Measurements from ENCODE around the gene IGSF9. TPM values are rescaled to one million over a fixed set of nuclear protein-coding genes. Genes with fewer than 3 reads are reported as not detected.

The IGSF9 gene
- total and polyA plus RNA-seq, 4 donors: 0.50 to 4.9 (median 2.7) TPM

DNA sequence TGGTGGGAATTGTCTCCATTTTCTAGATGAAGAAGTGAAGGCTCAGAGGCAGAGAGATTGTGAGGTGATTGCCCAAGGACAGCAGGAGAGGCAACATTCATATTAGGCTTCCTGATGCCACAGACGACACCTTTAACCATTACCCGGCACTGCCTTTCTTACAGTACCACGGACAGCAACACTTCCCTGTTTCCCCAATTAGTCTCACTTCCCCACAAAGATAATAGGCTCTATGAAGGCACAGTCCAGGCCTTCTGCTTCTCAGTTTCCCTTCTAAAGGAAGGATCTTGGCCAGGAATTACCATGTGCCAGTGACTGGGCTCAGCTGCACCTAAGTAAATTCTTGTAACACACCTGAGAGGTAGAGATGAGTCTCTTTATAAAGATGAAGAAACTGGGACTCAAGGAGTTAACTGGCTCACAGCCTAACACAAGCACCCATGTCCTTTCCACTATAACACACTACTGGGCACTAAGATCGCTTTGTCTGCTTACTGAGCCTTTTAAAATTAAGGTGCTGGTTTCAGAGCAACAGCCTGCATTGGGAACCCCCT, 9.6 kb downstream of the IGSF9 start:
- no peaks in the 10 kb centered on the region for H3K9me3 ChIP-seq (ENCODE audit: control insufficient read depth, insufficient read depth, low read length)
- peaks cover 21% of the 10 kb centered on the region for H3K4me1 ChIP-seq (ENCODE audit: control insufficient read depth, insufficient read depth, low read length)
- DNase-seq (ENCODE audit: low read depth in 4 of 6, low spot score in 6 of 6): no peak
- peaks cover 17% of the 10 kb centered on the region for H3K36me3 ChIP-seq (ENCODE audit: control insufficient read depth, insufficient read depth, low read length)
- no peaks in the 10 kb centered on the region for H3K27me3 ChIP-seq (ENCODE audit: control insufficient read depth, insufficient read depth, low read length)
- H3K27ac ChIP-seq (ENCODE audit: low read depth, low read length): no peak overlapping the region
- WGBS (ENCODE audit: insufficient coverage): 75% methylated on average over 4 of the region's 4 CpGs
- no peak overlapping the region for H3K4me3 ChIP-seq (ENCODE audit: low read depth, low read length)

DNA sequence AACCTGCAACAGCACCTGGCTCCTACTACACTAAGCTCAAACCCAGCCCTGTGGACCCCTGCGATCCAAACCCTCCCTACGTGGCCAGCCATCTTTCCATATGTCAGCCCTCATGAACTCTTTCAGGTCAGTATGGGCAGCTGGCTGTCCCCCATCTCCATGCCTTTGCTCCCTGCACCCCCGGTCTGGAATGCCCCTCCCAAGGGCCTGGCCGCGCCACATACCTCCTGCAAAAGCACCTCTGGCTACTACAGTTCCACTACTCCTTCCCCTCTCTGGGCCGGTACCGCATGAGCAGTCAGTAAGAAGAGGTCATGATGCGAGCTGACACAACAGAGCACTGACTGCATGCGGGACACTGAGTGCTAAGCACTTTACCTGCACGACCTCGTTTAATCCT, 10.1 kb downstream of the IGSF9 start:
- Histone ChIP-seq H3K4me1 (ENCODE audit: control insufficient read depth, insufficient read depth, low read length) (peaks cover 21% of the 10 kb centered on the region), H3K36me3 (ENCODE audit: control insufficient read depth, insufficient read depth, low read length) (peaks cover 21% of the 10 kb centered on the region), H3K27me3 (ENCODE audit: control insufficient read depth, insufficient read depth, low read length) (no peaks in the 10 kb centered on the region), H3K9me3 (ENCODE audit: control insufficient read depth, insufficient read depth, low read length) (no peaks in the 10 kb centered on the region), H3K27ac (ENCODE audit: low read depth, low read length) (no peak overlapping the region), H3K4me3 (ENCODE audit: low read depth, low read length) (no peak overlapping the region)
- 90% methylated on average over 7 of the region's 11 CpGs for WGBS (ENCODE audit: insufficient coverage)
- DNase-seq (ENCODE audit: low read depth in 4 of 6, low spot score in 6 of 6): no peak

DNA sequence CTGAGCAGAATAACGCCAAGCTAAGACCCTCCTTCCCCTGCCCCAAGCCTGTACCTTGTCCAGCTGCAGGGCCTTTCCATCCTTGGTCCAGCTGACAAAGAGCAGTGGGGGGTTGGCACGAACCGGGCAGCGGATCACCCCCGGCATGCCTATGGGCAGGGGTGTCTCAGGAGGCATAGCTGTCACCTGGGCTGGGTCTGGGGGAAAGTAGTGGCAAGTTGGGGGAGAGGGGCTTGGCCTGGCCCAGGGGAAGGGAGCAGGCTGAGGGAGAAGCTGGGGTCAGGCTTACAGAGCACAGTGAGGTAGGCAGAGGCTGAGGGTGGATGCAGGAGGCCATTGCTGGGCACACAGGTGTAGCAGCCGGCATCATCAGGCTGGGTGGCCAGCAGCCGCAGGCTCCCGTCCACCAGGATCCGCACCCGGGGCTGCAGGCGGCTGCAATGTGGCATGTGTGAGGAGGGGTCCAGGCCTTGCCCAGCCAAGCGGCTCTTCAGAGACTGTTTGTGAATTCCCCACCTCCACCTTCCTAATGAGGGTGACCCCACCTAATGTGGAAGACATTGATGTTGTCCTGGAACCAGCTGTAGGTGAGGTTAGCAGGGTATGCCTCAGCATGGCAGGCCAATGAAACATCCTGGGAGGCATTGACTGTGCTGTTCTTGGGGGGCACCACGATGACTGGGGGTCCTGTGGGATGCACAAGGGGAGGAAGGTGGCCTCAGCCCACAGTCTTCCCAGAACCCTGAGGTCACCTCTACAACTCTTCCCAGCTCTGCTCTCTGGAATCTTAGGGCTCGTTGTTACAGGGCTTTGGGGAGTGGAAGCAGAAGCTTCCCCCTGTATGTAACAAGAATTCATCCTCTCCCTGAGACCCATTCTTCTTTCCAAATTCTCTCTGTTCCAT, 11.0 kb downstream of the IGSF9 start:
- H3K36me3 ChIP-seq (ENCODE audit: control insufficient read depth, insufficient read depth, low read length): peaks cover 31% of the 10 kb centered on the region
- 91% methylated on average over 7 of the region's 14 CpGs for WGBS (ENCODE audit: insufficient coverage)
- no peak for DNase-seq (ENCODE audit: low read depth in 4 of 6, low spot score in 6 of 6)
- H3K27me3 ChIP-seq (ENCODE audit: control insufficient read depth, insufficient read depth, low read length): no peaks in the 10 kb centered on the region
- no peak overlapping the region for H3K27ac ChIP-seq (ENCODE audit: low read depth, low read length)
- peaks cover 21% of the 10 kb centered on the region for H3K4me1 ChIP-seq (ENCODE audit: control insufficient read depth, insufficient read depth, low read length)
- no peak overlapping the region for H3K4me3 ChIP-seq (ENCODE audit: low read depth, low read length)
- no peaks in the 10 kb centered on the region for H3K9me3 ChIP-seq (ENCODE audit: control insufficient read depth, insufficient read depth, low read length)

DNA sequence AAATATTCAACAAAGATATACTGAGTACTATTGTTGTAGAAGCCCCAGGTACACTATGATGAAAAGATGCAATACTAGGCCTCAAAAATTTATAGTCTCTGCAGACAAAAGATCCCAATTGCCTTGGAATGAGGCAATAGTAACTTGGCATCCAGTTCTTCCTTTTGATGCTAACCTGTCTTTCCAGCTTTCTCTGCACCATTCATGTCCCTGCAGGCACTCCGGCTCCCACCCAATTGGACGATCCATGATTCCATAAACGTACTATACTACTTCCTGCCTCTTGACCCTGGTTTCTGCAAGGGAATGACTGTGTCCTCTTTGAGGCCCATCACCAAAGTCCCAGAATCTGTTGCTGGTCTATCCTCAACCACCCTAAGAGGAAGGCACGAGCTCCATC, 12.1 kb downstream of the IGSF9 start:
- Histone ChIP-seq H3K36me3 (ENCODE audit: control insufficient read depth, insufficient read depth, low read length) (peaks cover 41% of the 10 kb centered on the region), H3K9me3 (ENCODE audit: control insufficient read depth, insufficient read depth, low read length) (no peaks in the 10 kb centered on the region), H3K27ac (ENCODE audit: low read depth, low read length) (no peak overlapping the region), H3K27me3 (ENCODE audit: control insufficient read depth, insufficient read depth, low read length) (no peaks in the 10 kb centered on the region), H3K4me1 (ENCODE audit: control insufficient read depth, insufficient read depth, low read length) (peaks cover 21% of the 10 kb centered on the region), H3K4me3 (ENCODE audit: low read depth, low read length) (no peak overlapping the region)
- 86% methylated on average over 4 of the region's 4 CpGs for WGBS (ENCODE audit: insufficient coverage)
- DNase-seq (ENCODE audit: low read depth in 4 of 6, low spot score in 6 of 6): no peak

DNA sequence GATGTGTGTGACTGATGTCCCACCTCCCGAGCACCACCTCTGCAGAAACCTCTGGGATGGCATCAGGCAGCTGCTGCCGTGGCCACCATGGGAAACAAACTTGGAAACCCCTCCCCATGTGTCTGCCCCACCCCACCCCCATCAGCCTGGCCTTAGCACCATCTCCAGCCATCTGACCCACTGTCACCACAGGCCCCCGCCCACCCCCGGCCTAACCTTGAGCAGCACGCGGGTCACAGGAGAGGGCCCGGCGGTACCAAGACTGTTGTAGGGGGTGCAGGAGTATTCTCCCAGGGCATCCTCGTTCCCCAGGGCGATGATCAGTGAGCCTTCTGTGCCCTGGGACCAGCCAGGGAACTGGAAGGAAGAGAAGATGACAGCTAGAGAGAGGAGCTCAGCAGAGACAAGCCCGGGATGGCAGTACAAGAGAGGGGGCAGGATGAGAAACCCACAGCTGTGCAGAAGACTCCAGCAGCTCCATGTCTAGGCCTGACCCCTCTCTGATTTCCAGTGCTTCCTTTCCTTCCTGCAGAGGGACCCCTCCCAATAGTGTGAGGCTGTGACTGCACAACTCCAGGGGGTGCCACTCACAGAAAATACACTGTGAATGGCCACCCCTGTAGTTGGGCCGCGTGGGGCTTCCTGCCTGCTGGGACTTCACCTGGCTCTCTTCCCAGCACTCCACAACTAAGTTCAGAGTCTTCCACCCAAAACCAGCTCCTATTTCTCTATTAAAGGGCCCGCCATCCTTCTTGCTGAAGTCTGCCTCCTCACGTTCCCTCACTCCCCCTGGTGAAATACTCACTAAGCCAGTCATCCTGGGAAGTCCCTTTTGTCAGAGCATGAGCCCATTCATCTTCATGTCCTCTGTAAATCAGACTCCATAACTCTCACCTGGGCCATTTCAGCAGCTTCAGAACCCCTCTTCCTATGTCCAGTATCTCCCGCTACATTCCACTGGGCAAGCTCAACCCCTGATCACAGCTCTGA, 12.8 kb downstream of the IGSF9 start:
- Histone ChIP-seq H3K36me3 (ENCODE audit: control insufficient read depth, insufficient read depth, low read length) (peaks cover 47% of the 10 kb centered on the region), H3K27me3 (ENCODE audit: control insufficient read depth, insufficient read depth, low read length) (peaks cover under 1% of the 10 kb centered on the region), H3K9me3 (ENCODE audit: control insufficient read depth, insufficient read depth, low read length) (no peaks in the 10 kb centered on the region), H3K4me1 (ENCODE audit: control insufficient read depth, insufficient read depth, low read length) (peaks cover 19% of the 10 kb centered on the region), H3K27ac (ENCODE audit: low read depth, low read length) (no peak overlapping the region), H3K4me3 (ENCODE audit: low read depth, low read length) (no peak overlapping the region)
- 75% methylated on average over 14 of the region's 16 CpGs for WGBS (ENCODE audit: insufficient coverage)
- no peak for DNase-seq (ENCODE audit: low read depth in 4 of 6, low spot score in 6 of 6)

DNA sequence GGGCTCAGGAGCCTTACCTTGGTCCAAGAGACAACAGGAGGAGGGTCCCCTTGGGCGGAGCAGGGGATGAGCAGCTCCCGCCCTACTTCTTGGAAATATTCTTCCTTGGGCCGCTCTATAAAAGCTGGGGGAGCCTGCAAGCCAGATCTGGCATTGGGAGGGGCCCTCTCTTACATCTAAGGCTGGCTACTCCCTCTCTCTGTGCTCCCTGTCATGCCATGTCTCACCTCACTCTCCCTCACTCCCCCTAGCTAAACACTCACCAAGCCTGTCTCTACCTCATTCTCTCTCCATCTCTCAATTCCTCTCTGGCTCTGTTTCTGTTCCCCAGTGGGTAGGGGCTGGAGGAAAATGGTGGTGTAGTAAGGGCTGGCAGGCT, 13.6 kb downstream of the IGSF9 start:
- WGBS (ENCODE audit: insufficient coverage): 100% methylated on average over 3 of the region's 3 CpGs
- peaks cover 54% of the 10 kb centered on the region for H3K36me3 ChIP-seq (ENCODE audit: control insufficient read depth, insufficient read depth, low read length)
- H3K4me3 ChIP-seq (ENCODE audit: low read depth, low read length): no peak overlapping the region
- H3K27ac ChIP-seq (ENCODE audit: low read depth, low read length): no peak overlapping the region
- peaks cover 11% of the 10 kb centered on the region for H3K4me1 ChIP-seq (ENCODE audit: control insufficient read depth, insufficient read depth, low read length)
- peaks cover 5% of the 10 kb centered on the region for H3K27me3 ChIP-seq (ENCODE audit: control insufficient read depth, insufficient read depth, low read length)
- H3K9me3 ChIP-seq (ENCODE audit: control insufficient read depth, insufficient read depth, low read length): no peaks in the 10 kb centered on the region
- no peak for DNase-seq (ENCODE audit: low read depth in 4 of 6, low spot score in 6 of 6)

DNA sequence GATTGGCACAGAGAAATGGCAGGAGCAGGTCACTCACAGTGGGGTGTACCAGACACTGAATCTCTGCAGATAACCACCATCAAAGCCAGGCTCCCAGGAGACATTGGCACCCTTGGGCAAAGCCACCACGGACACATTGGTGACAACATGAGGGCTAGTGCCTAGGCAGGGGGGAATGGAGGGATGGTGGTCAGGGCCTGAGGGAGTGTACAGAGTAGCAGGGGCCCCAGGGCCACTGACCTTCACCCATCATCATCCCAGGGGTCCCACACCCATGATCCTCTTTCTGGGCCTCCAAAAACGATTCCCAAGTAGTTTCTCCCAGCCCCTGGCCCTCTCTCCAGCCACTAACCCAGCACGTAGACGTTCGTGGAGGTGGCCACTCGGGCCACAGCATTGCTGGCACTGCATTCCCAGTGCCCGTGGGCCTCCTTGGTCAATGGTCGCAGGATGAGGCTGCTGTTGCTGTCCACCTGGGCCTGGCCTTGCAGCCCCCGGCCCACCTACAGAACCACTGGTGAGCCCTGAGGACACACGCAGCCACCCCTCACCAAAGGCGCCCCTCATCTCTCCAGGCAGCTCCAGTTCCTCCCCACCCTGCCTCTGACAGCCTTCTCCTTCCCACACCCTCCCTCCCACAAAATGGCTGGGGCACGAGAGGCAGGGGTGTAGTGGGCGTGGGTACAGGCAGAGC, 14.2 kb downstream of the IGSF9 start:
- Histone ChIP-seq H3K27me3 (ENCODE audit: control insufficient read depth, insufficient read depth, low read length) (peaks cover 7% of the 10 kb centered on the region), H3K4me1 (ENCODE audit: control insufficient read depth, insufficient read depth, low read length) (peaks cover 6% of the 10 kb centered on the region), H3K36me3 (ENCODE audit: control insufficient read depth, insufficient read depth, low read length) (peaks cover 54% of the 10 kb centered on the region), H3K4me3 (ENCODE audit: low read depth, low read length) (no peak overlapping the region), H3K27ac (ENCODE audit: low read depth, low read length) (no peak overlapping the region), H3K9me3 (ENCODE audit: control insufficient read depth, insufficient read depth, low read length) (no peaks in the 10 kb centered on the region)
- 92% methylated on average over 12 of the region's 13 CpGs for WGBS (ENCODE audit: insufficient coverage)
- no peak for DNase-seq (ENCODE audit: low read depth in 4 of 6, low spot score in 6 of 6)

DNA sequence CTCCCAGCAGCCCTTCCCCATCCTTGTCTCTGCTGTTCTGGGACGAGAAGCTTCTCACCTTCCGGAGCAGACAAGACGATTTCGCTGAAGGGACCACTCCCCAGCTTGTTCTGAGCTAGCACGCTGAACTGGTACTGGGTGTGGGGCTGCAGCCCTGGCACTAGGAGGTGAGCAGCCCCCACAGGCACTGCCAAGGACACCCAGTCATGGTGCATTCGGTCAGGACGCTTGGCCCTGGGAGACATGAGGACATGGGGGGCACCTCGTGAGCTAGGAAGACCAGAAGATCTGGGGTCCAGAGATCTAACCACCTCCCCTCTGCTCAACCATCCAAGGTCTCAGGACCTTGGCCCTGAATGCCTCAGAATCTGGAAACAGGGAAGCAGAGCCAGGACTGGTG, 14.8 kb downstream of the IGSF9 start:
- 94% methylated on average over 7 of the region's 8 CpGs for WGBS (ENCODE audit: insufficient coverage)
- H3K4me1 ChIP-seq (ENCODE audit: control insufficient read depth, insufficient read depth, low read length): peaks cover 10% of the 10 kb centered on the region
- peaks cover 54% of the 10 kb centered on the region for H3K36me3 ChIP-seq (ENCODE audit: control insufficient read depth, insufficient read depth, low read length)
- no peaks in the 10 kb centered on the region for H3K9me3 ChIP-seq (ENCODE audit: control insufficient read depth, insufficient read depth, low read length)
- H3K27ac ChIP-seq (ENCODE audit: low read depth, low read length): no peak overlapping the region
- H3K27me3 ChIP-seq (ENCODE audit: control insufficient read depth, insufficient read depth, low read length): peaks cover 13% of the 10 kb centered on the region
- DNase-seq (ENCODE audit: low read depth in 4 of 6, low spot score in 6 of 6): no peak
- no peak overlapping the region for H3K4me3 ChIP-seq (ENCODE audit: low read depth, low read length)

DNA sequence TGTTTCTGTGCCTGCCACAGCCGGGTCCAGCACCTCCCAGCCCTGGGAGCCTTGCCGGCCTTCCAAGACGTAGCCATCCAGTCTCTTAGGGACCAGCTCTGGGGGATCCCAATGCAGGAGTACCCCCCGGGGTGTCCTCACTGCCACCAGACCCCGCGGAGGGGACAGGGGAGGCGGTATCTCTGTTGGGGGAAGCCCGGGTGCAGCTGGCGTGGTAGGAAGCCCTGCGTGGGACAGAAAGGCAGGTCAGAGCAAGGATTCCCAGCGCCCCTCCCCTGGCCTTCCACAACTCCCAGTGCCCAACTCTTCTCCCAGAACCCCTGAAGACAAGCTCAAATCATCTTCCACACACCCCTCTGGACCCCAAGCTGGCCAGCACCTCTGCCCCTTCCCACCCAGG, 15.2 kb downstream of the IGSF9 start:
- no peak overlapping the region for H3K4me3 ChIP-seq (ENCODE audit: low read depth, low read length)
- peaks cover 51% of the 10 kb centered on the region for H3K36me3 ChIP-seq (ENCODE audit: control insufficient read depth, insufficient read depth, low read length)
- H3K27me3 ChIP-seq (ENCODE audit: control insufficient read depth, insufficient read depth, low read length): peaks cover 17% of the 10 kb centered on the region
- H3K9me3 ChIP-seq (ENCODE audit: control insufficient read depth, insufficient read depth, low read length): no peaks in the 10 kb centered on the region
- 94% methylated on average over 11 of the region's 11 CpGs for WGBS (ENCODE audit: insufficient coverage)
- H3K27ac ChIP-seq (ENCODE audit: low read depth, low read length): no peak overlapping the region
- no peak for DNase-seq (ENCODE audit: low read depth in 4 of 6, low spot score in 6 of 6)
- peaks cover 14% of the 10 kb centered on the region for H3K4me1 ChIP-seq (ENCODE audit: control insufficient read depth, insufficient read depth, low read length)
